Activated T-helper 17 cell treated with anti-CD3 and anti-CD28 coated beads, Interleukin-2, amount 50 U/mL, for 72 hours (primary cell): Measurements from ENCODE around the gene CEP85. TPM values are rescaled to one million over a fixed set of nuclear protein-coding genes. Genes with fewer than 3 reads are reported as not detected.

ENCODE experiments used
- ATAC-seq: fragments of 150-1000 bp; cut with Tn5 transposase; replicated peaks from 2 replicates; pipeline ENCODE4 v1.10.0; 2021; ENCODE audit warnings: mild to moderate bottlenecking, moderate library complexity
- H3K27ac Mint-ChIP-seq: one replicate; pipeline ENCODE4 v1.8.0; 2022; ENCODE audit warnings: mixed read lengths
- H3K27me3 Mint-ChIP-seq: one replicate; pipeline ENCODE4 v1.8.0; 2022; ENCODE audit warnings: mixed read lengths
- H3K36me3 Mint-ChIP-seq: one replicate; pipeline ENCODE4 v1.8.0; 2022; ENCODE audit warnings: low read depth, mild to moderate bottlenecking, mixed read lengths
- H3K4me1 Mint-ChIP-seq: one replicate; pipeline ENCODE4 v1.8.0; 2022; ENCODE audit warnings: mixed read lengths
- H3K4me3 Mint-ChIP-seq: one replicate; pipeline ENCODE4 v1.8.0; 2022; ENCODE audit warnings: mild to moderate bottlenecking, mixed read lengths
- H3K9me3 Mint-ChIP-seq: one replicate; pipeline ENCODE4 v1.8.0; 2022; ENCODE audit warnings: mixed read lengths
- total RNA-seq, 2 donors: library from RNA; stranded (reverse); gene quantifications; one replicate each; pipeline ENCODE4 v1.2.3, GENCODE V29; 2022

Gene CEP85
- total RNA-seq, 2 donors from 2014 or later, result 34.8 to 37.7 TPM

DNA sequence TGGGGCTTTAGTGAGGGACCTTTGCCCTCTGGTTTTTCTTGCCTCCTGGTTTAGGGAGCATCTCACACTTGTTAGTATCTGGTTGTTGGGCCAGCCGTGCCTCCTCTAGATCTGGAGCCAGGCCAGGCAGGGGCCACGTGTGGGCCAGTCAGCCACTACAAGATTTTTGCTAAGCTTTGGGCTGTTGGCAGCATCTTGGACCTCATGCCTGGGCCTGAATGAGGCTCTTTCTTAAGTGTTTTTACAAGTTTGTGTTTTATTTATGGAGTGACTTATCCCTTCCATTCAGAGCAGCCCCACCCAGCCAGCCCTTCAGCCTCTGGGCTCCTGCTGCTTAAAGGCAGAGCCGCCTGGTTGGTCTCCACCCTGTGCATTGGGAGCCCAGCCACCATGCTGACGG lies 44.3 kb downstream of the CEP85 start:
- peak overlapping the region; percentile 82 for H3K27ac Mint-ChIP-seq
- peak overlapping the region; percentile 91 for H3K4me3 Mint-ChIP-seq
- ATAC-seq, result no peak
- H3K27me3 Mint-ChIP-seq, result no peaks in the 10 kb centered on the region
- H3K4me1 Mint-ChIP-seq, result peaks cover 59% of the 10 kb centered on the region
- H3K36me3 Mint-ChIP-seq, result peaks cover 91% of the 10 kb centered on the region
- H3K9me3 Mint-ChIP-seq, result no peaks in the 10 kb centered on the region

DNA sequence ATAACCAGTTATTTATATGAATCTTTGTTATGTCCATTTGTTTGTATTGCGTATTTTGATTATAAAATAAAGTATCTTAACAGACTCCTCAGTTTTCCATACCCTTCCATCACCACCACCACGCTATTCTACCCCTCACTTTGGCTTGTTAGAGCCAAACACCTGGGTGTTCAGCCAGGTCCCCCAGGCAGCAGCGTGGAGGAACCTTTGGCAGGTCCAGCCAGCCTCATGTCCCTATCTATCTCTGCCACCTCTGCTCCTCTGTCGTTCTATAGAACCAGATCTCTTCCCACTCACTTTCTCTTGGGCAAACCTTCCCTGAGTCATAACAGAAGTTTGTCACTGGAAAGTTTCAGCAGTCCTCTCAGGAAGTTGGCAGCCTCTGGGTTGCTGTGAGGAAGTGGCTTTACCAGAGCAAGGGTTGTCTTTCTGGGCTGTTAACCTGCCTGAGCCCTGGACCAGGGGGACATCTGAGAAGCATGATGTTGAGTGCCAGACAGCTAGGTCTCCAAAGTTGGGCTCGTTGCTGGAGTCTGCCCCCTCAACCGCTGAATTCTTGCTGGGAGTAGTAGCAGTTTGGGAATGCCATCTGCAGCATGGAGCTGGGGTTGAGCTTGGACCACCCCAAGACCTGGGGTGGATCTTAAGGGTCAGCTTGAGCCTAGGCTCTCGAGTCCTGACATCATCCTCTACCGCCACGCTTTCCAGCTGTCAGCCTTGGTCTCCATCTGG lies 44.9 kb downstream of the CEP85 start:
- H3K4me1 Mint-ChIP-seq, result peaks cover 64% of the 10 kb centered on the region
- ATAC-seq, result peak; percentile 31

DNA sequence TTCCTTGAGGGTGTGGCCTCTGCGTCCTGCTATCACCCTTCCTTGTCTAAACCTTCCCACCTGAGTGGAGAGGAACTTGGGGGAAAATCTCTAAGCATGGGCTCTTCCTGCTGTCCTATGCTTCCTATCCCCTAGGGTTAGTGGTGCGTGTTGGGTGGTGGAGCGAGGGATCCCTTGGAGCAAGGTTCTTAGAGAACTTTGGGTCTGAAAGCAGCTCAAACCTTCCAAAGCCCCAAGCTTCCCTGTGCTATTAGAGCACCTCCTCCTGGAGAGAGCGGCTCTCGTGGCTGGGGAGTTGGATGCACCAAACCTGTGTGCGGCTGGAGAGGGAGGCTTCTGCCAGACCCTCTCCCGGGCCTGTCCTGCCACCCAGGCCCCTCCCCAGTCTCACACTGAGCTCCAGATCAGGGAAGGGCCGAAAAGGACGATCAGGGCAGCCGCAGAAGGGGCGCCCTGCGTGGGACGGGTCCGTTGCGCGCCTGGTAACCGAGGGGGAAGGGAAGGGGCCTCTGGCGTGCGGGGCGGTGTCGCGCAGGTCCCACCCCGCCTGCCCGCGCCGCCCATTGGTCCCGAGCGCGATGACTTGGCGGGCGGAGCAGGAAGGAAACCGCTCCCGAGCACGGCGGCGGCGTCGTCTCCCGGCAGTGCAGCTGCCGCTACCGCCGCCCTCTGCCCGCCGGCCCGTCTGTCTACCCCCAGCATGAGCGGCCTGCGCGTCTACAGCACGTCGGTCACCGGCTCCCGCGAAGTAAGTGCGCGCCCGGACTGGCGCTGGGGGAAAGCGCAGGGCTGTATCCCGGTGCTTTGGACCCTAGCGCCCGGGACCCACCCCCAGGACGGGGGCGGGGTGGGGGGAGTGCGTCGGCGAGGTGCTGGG lies 45.7 kb downstream of the CEP85 start, which contains the start of gene SH3BGRL3:
Gene SH3BGRL3, plus strand, starts transcription at position 631 of the 877 bp plus-strand sequence. Its CDS starts 70 bp downstream, at position 701.
- Mint-ChIP-seq H3K27me3 (no peaks in the 10 kb centered on the region), H3K36me3 (peaks cover 96% of the 10 kb centered on the region), H3K9me3 (no peaks in the 10 kb centered on the region), H3K27ac (peak within 1 kb of the TSS; percentile 82), H3K4me3 (peak within 1 kb of the TSS; percentile 91), H3K4me1 (peaks cover 60% of the 10 kb centered on the region)
- ATAC-seq, result peak; percentile 56

More for the DNA sequence above, 44.9 kb downstream of the CEP85 start:
- Mint-ChIP-seq H3K27ac (peak overlapping the region; percentile 82), H3K4me3 (peak overlapping the region; percentile 91), H3K36me3 (peaks cover 96% of the 10 kb centered on the region), H3K27me3 (no peaks in the 10 kb centered on the region), H3K9me3 (no peaks in the 10 kb centered on the region)

DNA sequence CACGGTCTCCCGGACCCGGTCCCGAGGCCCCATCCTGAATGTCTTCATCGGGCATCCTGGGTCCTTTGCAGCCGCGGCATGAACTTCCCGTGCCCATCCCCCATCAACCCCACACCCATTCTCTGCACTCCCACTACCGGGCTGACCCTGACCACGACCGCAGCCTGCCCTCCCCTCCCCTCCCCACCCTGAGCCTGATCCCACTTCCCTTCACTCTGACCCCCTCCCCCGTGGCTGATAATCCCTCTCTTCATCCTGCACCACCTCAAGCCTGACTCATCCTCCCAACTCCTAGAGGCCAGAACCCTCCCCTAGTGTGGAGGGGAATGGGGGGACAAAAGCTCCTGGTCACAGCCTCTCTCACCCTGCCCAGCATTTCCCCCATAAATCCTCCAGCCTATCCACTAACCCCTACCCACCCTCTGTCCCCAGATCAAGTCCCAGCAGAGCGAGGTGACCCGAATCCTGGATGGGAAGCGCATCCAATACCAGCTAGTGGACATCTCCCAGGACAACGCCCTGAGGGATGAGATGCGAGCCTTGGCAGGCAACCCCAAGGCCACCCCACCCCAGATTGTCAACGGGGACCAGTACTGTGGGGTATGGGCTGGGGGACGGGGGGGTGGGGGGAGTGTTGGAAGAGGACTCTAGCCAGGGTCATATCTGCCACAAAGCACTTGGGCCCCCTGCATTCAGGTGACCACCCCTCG lies 46.5 kb downstream of the CEP85 start:
- no peaks in the 10 kb centered on the region for H3K27me3 Mint-ChIP-seq
- H3K36me3 Mint-ChIP-seq, result peaks cover 94% of the 10 kb centered on the region
- no peaks in the 10 kb centered on the region for H3K9me3 Mint-ChIP-seq
- H3K4me1 Mint-ChIP-seq, result peaks cover 63% of the 10 kb centered on the region
- H3K4me3 Mint-ChIP-seq, result peak overlapping the region; percentile 91
- peak overlapping the region; percentile 82 for H3K27ac Mint-ChIP-seq
- no peak for ATAC-seq

DNA sequence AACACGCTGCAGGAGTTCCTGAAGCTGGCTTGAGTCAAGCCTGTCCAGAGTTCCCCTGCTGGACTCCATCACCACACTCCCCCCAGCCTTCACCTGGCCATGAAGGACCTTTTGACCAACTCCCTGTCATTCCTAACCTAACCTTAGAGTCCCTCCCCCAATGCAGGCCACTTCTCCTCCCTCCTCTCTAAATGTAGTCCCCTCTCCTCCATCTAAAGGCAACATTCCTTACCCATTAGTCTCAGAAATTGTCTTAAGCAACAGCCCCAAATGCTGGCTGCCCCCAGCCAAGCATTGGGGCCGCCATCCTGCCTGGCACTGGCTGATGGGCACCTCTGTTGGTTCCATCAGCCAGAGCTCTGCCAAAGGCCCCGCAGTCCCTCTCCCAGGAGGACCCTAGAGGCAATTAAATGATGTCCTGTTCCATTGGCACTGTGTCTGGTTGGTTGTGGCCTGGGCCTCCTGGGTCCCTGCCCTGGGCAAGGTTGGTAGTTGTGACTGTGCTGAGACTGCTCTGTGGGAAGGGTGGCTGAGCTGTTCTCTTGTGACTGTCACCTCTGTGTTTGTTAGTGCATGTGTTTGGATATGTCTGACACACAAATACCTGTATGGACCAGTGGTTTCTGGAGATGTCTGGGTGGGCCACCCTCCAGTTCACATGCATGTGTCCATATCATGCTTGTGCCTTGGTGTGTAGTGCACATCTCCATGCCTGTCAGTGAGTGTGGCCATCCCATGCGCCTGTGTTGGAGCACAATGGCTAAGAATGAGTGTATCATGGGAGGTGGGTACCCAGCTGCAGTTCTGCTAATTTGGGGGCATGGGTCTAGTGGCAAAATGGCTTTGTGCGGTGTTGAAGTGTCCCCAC lies 47.3 kb downstream of the CEP85 start:
- Mint-ChIP-seq H3K27me3 (no peaks in the 10 kb centered on the region), H3K36me3 (peaks cover 86% of the 10 kb centered on the region), H3K4me3 (peak overlapping the region; percentile 91), H3K27ac (peak overlapping the region; percentile 82), H3K9me3 (no peaks in the 10 kb centered on the region), H3K4me1 (peaks cover 54% of the 10 kb centered on the region)
- no peak for ATAC-seq

DNA sequence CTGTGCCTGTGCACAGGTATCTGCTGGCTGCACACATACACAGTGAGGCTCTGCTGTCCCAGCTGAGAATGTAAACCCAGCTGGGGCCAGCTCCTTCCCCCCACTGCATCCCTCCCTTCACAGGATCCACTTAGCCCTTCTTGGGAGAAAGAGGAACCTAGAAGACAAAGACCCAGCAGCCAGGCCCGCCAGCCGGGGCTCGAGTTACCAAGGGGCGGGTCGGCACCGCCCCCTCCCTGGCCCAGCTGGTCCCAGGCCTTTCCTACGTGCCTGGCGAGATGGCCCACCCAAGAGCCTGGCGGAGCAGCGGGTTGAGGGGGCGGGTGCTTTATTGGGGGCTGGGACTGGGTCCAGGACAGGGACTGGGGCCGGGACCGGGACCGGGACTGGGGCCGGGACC lies 48.0 kb downstream of the CEP85 start:
- Mint-ChIP-seq H3K27me3 (no peaks in the 10 kb centered on the region), H3K36me3 (peaks cover 80% of the 10 kb centered on the region), H3K27ac (peak overlapping the region; percentile 82), H3K4me1 (peaks cover 49% of the 10 kb centered on the region), H3K9me3 (no peaks in the 10 kb centered on the region), H3K4me3 (peak overlapping the region; percentile 91)
- ATAC-seq, result no peak

DNA sequence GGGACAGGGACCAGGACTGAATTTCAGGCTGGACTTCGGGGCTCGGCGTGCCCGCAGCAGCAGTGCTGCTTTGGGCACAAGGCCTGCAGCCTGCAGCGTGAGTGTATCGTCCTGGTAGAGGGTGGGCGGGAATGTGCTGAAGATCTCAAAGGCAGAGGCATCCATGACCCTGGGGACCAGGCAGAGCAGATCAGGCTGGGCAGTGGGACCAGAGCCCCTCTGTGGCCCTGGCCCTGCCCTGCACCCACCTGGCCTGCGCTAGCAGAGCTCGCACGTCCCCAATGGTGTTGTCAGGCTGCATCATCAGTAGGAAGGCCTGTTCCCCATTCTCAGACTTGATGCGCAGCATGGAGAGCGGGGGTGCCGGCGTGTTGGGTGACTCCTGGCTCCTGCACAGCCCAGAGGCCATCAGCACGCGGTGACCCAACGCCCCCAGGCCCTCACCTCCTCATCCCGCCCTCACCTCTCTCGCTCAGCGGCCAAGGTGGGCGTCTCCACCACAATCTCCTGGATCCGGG lies 48.5 kb downstream of the CEP85 start:
- H3K4me3 Mint-ChIP-seq, result peak overlapping the region; percentile 91
- peak overlapping the region; percentile 90 for H3K27ac Mint-ChIP-seq
- peaks cover 50% of the 10 kb centered on the region for H3K4me1 Mint-ChIP-seq
- no peak for ATAC-seq
- H3K36me3 Mint-ChIP-seq, result peaks cover 76% of the 10 kb centered on the region
- no peaks in the 10 kb centered on the region for H3K27me3 Mint-ChIP-seq
- H3K9me3 Mint-ChIP-seq, result no peaks in the 10 kb centered on the region

DNA sequence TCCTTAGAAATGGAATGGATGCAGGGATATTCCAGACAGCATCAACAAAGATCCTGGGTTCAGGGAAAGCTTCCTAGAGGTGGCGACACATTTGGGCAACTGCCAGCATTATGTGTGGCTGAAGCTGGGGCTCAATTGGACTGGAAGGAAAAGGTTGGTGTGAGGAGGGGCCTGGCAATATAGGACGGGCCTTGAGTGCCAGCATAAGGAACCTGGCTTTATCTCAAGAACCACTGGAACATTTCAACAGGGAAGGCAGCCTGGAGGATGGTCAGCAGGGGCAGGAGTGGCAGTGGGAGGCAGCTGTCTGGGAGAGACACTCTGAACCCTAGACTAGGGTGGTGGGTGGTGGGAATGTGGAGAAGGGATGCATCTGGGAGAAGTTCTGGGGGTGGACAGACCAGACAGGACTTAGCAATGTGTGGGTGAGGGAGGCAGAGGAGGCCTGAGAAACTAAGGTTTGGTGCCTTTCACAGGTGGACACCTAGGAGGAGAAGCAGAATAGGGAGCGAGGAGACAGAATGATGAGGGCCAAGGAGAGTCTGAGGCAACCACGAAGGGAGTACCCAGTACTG lies 49.4 kb downstream of the CEP85 start:
- peak overlapping the region; percentile 91 for H3K4me3 Mint-ChIP-seq

DNA sequence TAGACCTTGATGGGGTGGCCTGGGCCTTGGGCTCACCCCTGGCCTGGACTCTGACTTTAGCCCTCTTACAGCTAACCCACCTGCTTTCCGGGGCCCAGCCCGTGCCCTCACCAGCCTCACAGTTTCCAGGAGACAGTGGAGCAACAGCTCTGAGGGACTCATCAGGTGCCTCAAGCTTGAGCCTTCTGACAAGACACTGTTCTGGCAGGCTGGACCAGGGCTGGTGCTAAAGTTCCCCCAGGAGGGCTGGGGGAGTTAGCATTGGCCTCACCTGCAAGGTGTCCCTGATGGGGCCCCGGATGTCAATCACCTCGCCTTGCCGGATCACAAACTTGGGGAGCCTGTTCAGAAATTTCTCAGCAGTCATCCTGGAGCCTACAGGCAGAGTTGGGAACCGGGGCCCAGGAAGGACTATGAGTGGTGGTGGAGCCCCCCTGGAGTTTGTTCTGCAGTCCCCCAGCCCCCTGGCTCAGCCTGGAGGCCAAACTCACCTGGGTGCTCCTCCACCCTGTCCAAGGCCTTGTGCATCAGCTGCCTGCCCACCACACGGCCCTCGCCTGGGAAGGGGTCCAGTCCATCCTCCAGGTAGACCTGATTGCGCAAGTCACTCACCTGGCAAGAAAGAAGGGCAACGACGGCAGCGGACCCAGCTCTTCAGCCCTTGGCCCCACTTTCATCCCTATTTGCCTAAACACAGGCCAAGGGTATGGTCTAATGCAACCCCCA lies 50.0 kb downstream of the CEP85 start:
- Mint-ChIP-seq H3K9me3 (no peaks in the 10 kb centered on the region), H3K27me3 (no peaks in the 10 kb centered on the region), H3K4me3 (peak overlapping the region; percentile 91), H3K4me1 (peaks cover 52% of the 10 kb centered on the region), H3K27ac (peak overlapping the region; percentile 90), H3K36me3 (peaks cover 64% of the 10 kb centered on the region)
- no peak for ATAC-seq

More for the DNA sequence above, 49.4 kb downstream of the CEP85 start:
- no peak for ATAC-seq
- Mint-ChIP-seq H3K27me3 (no peaks in the 10 kb centered on the region), H3K27ac (peak overlapping the region; percentile 90), H3K36me3 (peaks cover 70% of the 10 kb centered on the region), H3K4me1 (peaks cover 50% of the 10 kb centered on the region), H3K9me3 (no peaks in the 10 kb centered on the region)

DNA sequence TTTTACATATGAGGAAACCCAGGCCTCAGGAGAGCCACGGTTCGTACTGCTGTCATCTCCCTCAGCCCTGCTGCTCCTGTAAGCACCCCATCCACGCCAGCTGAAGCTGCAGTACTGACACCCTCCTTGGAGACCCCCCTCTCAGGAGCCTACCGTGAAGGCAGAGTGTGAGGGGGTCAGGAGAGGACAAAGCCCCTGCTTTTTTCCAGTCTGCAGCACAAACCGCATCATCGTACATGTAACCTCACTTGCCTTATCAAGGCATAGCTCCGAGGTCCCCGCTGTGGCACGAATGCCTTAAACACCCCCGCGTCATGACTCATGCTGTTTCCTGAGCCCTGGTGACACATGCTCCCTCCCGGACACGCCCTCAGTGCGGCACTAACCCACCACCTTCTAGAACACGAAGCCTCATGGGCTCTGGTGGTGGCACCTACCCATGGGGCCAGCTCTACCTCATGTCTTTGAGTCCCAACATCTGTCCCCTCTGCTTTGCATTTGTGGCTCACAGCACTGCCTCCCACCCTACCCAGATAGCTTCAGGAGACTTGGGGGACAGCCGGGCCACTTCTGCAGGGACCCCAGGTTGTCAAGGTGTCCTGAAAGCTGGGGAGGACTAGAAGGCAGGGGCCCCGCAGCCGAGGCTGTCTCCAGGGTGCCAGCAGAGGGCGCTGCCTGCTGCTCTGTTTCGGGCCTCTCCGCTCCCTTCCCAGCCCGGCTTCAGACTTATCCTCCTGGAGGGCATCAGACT lies 50.8 kb downstream of the CEP85 start:
- H3K4me3 Mint-ChIP-seq, result peak overlapping the region; percentile 91
- peaks cover 56% of the 10 kb centered on the region for H3K36me3 Mint-ChIP-seq
- H3K4me1 Mint-ChIP-seq, result peaks cover 59% of the 10 kb centered on the region
- no peaks in the 10 kb centered on the region for H3K9me3 Mint-ChIP-seq
- peak overlapping the region; percentile 90 for H3K27ac Mint-ChIP-seq
- peak; percentile 74 for ATAC-seq
- no peaks in the 10 kb centered on the region for H3K27me3 Mint-ChIP-seq

DNA sequence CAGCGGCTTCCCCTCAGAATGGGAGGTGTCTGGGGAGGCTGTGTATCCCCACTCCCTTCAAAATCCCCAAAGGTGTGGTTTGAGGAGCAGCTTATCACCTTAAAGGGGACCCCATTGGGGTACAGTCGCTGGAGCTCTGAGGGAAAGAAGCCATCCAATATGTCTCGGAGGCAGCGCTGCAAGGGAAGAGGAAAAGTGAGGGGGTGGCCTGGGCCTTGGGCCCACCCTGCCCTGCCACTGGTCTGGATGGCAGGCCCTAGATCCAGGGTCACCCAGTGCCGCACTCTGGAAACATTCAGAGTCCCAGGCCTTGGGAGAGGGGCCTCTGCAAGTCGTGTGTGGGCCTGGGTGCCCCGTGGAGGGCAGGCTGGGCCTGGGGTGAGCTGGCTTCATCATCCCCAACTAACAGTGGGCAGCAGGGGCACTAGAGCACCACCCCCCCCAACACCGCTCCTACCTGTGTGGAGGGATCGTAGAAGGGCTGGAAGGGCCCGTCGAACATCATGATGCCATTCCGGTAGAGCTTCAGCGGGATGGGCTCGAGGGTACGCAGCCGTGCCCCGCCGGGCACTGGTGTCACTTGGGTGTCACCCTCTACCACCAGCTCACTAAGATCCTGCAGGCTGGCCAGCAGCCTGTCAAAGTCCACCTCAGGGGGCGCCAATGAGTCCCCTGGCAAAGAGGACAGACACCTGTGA lies 51.5 kb downstream of the CEP85 start:
- ATAC-seq, result no peak
- Mint-ChIP-seq H3K36me3 (peaks cover 49% of the 10 kb centered on the region), H3K9me3 (no peaks in the 10 kb centered on the region), H3K27ac (peak overlapping the region; percentile 90), H3K4me3 (peak overlapping the region; percentile 91), H3K4me1 (peaks cover 65% of the 10 kb centered on the region), H3K27me3 (no peaks in the 10 kb centered on the region)

DNA sequence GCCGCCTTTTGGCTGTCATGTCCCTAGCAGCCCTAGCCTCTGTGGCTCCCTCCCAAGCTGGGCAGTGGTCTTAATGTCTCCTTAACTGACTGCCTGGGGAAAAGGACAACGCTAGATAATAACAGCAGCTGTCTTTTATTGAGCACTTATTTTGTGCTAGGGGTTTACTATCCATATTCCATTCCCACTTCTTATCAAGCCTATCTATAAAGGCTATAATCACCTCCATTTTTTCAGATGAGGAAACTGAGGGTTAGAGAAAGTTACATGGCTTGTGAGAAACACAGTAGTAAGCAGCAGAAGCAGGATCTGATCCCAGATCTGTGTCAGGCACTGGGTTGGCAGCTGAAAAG lies 52.0 kb downstream of the CEP85 start:
- H3K9me3 Mint-ChIP-seq, result no peaks in the 10 kb centered on the region
- no peak for ATAC-seq
- H3K27ac Mint-ChIP-seq, result peak overlapping the region; percentile 56
- H3K4me3 Mint-ChIP-seq, result peak overlapping the region; percentile 88
- peaks cover 44% of the 10 kb centered on the region for H3K36me3 Mint-ChIP-seq
- no peaks in the 10 kb centered on the region for H3K27me3 Mint-ChIP-seq
- H3K4me1 Mint-ChIP-seq, result peaks cover 62% of the 10 kb centered on the region
